Ectodermal cell (in vitro differentiated cells): ENCODE results near the gene ITPRID2.
"Not testable (repeated sequence)": the region's sequence is repeated elsewhere in the genome, so short reads cannot be mapped to it uniquely, and the experiment has no call there.

Source experiments
- H3K27ac ChIP-seq: 2 replicates; pipeline ENCODE4 v1.7.0; 2013; ENCODE audit warnings: mild to moderate bottlenecking, low read depth, low read length; ENCODE audit not compliant: insufficient read depth, poor library complexity, severe bottlenecking
- H3K27me3 ChIP-seq: 2 replicates; pipeline ENCODE4 v1.7.0; 2013; ENCODE audit warnings: mild to moderate bottlenecking, low read length; ENCODE audit not compliant: insufficient read depth, control insufficient read depth, poor library complexity, severe bottlenecking
- H3K36me3 ChIP-seq: one replicate; pipeline ENCODE4 v1.7.0; 2013; ENCODE audit warnings: low read length; ENCODE audit not compliant: control insufficient read depth, insufficient read depth
- H3K4me1 ChIP-seq: one replicate; pipeline ENCODE4 v1.7.0; 2013; ENCODE audit warnings: low read length; ENCODE audit not compliant: control insufficient read depth, insufficient read depth
- H3K4me3 ChIP-seq: 2 replicates; pipeline ENCODE4 v1.7.0; 2013; ENCODE audit warnings: low read depth, low read length, control low read depth; ENCODE audit not compliant: insufficient read depth
- H3K9me3 ChIP-seq: 2 replicates; pipeline ENCODE4 v1.7.0; 2013; ENCODE audit warnings: mild to moderate bottlenecking, low read length, moderate library complexity; ENCODE audit not compliant: control insufficient read depth
- WGBS, 2 experiments: methylation state at CpG; one replicate each; pipeline ENCODE4 v1.1.7; 2013; ENCODE audit warnings: missing lambda C conversion rate in 2 of 2; 5-methylcytosine and 5-hydroxymethylcytosine counted together

Gene ITPRID2

GRCh38 chr2:181958726-181959125 is 67.2 kb downstream of the ITPRID2 start:
- Histone ChIP-seq H3K9me3 (no peaks in the 10 kb centered on the region), H3K27ac (no peak overlapping the region), H3K4me1 (no peaks in the 10 kb centered on the region), H3K4me3 (no peak overlapping the region), H3K27me3 (no peaks in the 10 kb centered on the region), H3K36me3 (no peaks in the 10 kb centered on the region)
- WGBS, 2 experiments = no CpG with 5 or more reads among the region's 1 CpG

GRCh38 chr2:181959508-181959907 is 68.0 kb downstream of the ITPRID2 start:
- Histone ChIP-seq H3K27ac (no peak overlapping the region), H3K27me3 (no peaks in the 10 kb centered on the region), H3K4me1 (no peaks in the 10 kb centered on the region), H3K4me3 (no peak overlapping the region), H3K9me3 (no peaks in the 10 kb centered on the region), H3K36me3 (no peaks in the 10 kb centered on the region)

- H3K27me3 ChIP-seq, H3K36me3 ChIP-seq, H3K4me3 ChIP-seq, H3K27ac ChIP-seq, H3K9me3 ChIP-seq, H3K4me1 ChIP-seq: not testable (repeated sequence)
- 94 to 95% methylated on average over 8 of the region's 8 CpGs for WGBS, 2 experiments
These were observed 69.6 kb downstream of the ITPRID2 start for GRCh38 chr2:181961167-181961566.

- Histone ChIP-seq H3K27ac (no peak overlapping the region), H3K9me3 (no peaks in the 10 kb centered on the region), H3K27me3 (no peaks in the 10 kb centered on the region), H3K36me3 (no peaks in the 10 kb centered on the region), H3K4me3 (no peak overlapping the region), H3K4me1 (no peaks in the 10 kb centered on the region)
- WGBS, 2 experiments = 96% methylated on average over 20 of the region's 20 CpGs
These were observed 70.6 kb downstream of the ITPRID2 start for GRCh38 chr2:181962142-181962541.

- H3K27ac ChIP-seq = no peak overlapping the region
- no peaks in the 10 kb centered on the region for H3K36me3 ChIP-seq
- no peaks in the 10 kb centered on the region for H3K4me1 ChIP-seq
- no peaks in the 10 kb centered on the region for H3K9me3 ChIP-seq
- H3K27me3 ChIP-seq = no peaks in the 10 kb centered on the region
- no peak overlapping the region for H3K4me3 ChIP-seq
- 84 to 90% methylated on average over 2 of the region's 2 CpGs for WGBS, 2 experiments
These were observed 78.7 kb downstream of the ITPRID2 start for GRCh38 chr2:181970160-181970794.

- Histone ChIP-seq H3K4me1 (no peaks in the 10 kb centered on the region), H3K27ac (no peak overlapping the region), H3K27me3 (no peaks in the 10 kb centered on the region), H3K9me3 (no peaks in the 10 kb centered on the region), H3K36me3 (no peaks in the 10 kb centered on the region), H3K4me3 (no peak overlapping the region)
- 94 to 95% methylated on average over 3 of the region's 3 CpGs for WGBS, 2 experiments
These were observed 79.5 kb downstream of the ITPRID2 start for GRCh38 chr2:181971032-181971431.

GRCh38 chr2:181972431-181973170 is 81.1 kb downstream of the ITPRID2 start:
- no peaks in the 10 kb centered on the region for H3K36me3 ChIP-seq
- no peak overlapping the region for H3K4me3 ChIP-seq
- H3K9me3 ChIP-seq = no peaks in the 10 kb centered on the region
- WGBS, 2 experiments = 89 to 94% methylated on average over 3 to 4 of the region's 5 CpGs
- H3K4me1 ChIP-seq = no peaks in the 10 kb centered on the region
- H3K27ac ChIP-seq = no peak overlapping the region
- H3K27me3 ChIP-seq = no peaks in the 10 kb centered on the region

GRCh38 chr2:181973171-181973783 is 81.7 kb downstream of the ITPRID2 start:
- Histone ChIP-seq H3K4me1 (no peaks in the 10 kb centered on the region), H3K4me3 (no peak overlapping the region), H3K36me3 (no peaks in the 10 kb centered on the region), H3K27me3 (no peaks in the 10 kb centered on the region), H3K27ac (no peak overlapping the region), H3K9me3 (no peaks in the 10 kb centered on the region)
- 92 to 94% methylated on average over 5 of the region's 5 CpGs for WGBS, 2 experiments

GRCh38 chr2:181977661-181978350 is 86.3 kb downstream of the ITPRID2 start:
- WGBS, 2 experiments = 91 to 94% methylated on average over 5 of the region's 5 CpGs
- H3K36me3 ChIP-seq = no peaks in the 10 kb centered on the region
- no peaks in the 10 kb centered on the region for H3K27me3 ChIP-seq
- H3K4me1 ChIP-seq = no peaks in the 10 kb centered on the region
- H3K9me3 ChIP-seq = no peaks in the 10 kb centered on the region
- H3K27ac ChIP-seq = no peak overlapping the region
- no peak overlapping the region for H3K4me3 ChIP-seq
